Testis (tissue), 2 donors: ENCODE measurements around the gene BBX.

ENCODE experiments used
- POLR2A ChIP-seq: fragments of 450-650 bp; IDR thresholded peaks from one replicate; pipeline ENCODE4 v1.6.1; 2017; ENCODE audit warnings: antibody characterized with exemption, mild to moderate bottlenecking, moderate library complexity
- TF ChIP-seq, protein P1 (sequence below), 3 experiments: fragments of 450-650 bp in 2 of 3; fragments of 200-600 bp in 1 of 3; sonication (generic) in 1 of 3; IDR thresholded peaks; one replicate each; pipeline ENCODE4 v1.5.1; 2016 to 2019; ENCODE audit warnings: antibody characterized with exemption in 3 of 3, mild to moderate bottlenecking in 2 of 3, moderate library complexity in 1 of 3

- TF ChIP-seq, protein P1, sequence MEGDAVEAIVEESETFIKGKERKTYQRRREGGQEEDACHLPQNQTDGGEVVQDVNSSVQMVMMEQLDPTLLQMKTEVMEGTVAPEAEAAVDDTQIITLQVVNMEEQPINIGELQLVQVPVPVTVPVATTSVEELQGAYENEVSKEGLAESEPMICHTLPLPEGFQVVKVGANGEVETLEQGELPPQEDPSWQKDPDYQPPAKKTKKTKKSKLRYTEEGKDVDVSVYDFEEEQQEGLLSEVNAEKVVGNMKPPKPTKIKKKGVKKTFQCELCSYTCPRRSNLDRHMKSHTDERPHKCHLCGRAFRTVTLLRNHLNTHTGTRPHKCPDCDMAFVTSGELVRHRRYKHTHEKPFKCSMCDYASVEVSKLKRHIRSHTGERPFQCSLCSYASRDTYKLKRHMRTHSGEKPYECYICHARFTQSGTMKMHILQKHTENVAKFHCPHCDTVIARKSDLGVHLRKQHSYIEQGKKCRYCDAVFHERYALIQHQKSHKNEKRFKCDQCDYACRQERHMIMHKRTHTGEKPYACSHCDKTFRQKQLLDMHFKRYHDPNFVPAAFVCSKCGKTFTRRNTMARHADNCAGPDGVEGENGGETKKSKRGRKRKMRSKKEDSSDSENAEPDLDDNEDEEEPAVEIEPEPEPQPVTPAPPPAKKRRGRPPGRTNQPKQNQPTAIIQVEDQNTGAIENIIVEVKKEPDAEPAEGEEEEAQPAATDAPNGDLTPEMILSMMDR (IDR thresholded peaks at IDR 0.05), result no peak
- TF ChIP-seq POLR2A, result no peak
Measured at GRCh38 chr3:107817076-107817475, 294.3 kb downstream of the BBX start.
